Measurements from ENCODE around the gene TCAP.

The TCAP gene

DNA sequence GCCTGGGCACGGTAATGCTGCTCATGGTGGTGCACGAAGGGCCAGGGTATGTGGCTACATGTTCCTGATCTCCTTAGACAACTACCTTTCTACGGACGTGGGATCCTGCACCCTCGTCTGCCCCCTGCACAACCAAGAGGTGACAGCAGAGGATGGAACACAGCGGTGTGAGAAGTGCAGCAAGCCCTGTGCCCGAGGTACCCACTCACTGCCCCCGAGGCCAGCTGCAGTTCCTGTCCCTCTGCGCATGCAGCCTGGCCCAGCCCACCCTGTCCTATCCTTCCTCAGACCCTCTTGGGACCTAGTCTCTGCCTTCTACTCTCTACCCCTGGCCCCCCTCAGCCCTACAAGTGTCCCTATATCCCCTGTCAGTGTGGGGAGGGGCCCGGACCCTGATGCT lies 46.7 kb downstream of the TCAP start:
- H3K4me3 ChIP-seq (ENCODE audit: low read length, poor library complexity, severe bottlenecking) = no peak overlapping the region
- no peaks in the 10 kb centered on the region for H3K36me3 ChIP-seq (ENCODE audit: insufficient read depth, low read length)
- H2AFZ ChIP-seq (ENCODE audit: low read length) = no peak overlapping the region
- H3K9ac ChIP-seq (ENCODE audit: low read depth, low read length, poor library complexity, severe bottlenecking) = no peak overlapping the region
- no peaks in the 10 kb centered on the region for H4K20me1 ChIP-seq (ENCODE audit: insufficient read depth, low read length, poor library complexity, severe bottlenecking)
- TF ChIP-seq EZH2phosphoT487 (IDR thresholded peaks at IDR 0.05; ENCODE audit: borderline replicate concordance) = no peak
- TF ChIP-seq, protein P1, sequence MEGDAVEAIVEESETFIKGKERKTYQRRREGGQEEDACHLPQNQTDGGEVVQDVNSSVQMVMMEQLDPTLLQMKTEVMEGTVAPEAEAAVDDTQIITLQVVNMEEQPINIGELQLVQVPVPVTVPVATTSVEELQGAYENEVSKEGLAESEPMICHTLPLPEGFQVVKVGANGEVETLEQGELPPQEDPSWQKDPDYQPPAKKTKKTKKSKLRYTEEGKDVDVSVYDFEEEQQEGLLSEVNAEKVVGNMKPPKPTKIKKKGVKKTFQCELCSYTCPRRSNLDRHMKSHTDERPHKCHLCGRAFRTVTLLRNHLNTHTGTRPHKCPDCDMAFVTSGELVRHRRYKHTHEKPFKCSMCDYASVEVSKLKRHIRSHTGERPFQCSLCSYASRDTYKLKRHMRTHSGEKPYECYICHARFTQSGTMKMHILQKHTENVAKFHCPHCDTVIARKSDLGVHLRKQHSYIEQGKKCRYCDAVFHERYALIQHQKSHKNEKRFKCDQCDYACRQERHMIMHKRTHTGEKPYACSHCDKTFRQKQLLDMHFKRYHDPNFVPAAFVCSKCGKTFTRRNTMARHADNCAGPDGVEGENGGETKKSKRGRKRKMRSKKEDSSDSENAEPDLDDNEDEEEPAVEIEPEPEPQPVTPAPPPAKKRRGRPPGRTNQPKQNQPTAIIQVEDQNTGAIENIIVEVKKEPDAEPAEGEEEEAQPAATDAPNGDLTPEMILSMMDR (conservative IDR thresholded peaks at IDR 0.05; ENCODE audit: low read length) = no peak
- peaks cover 16% of the 10 kb centered on the region for H3K4me1 ChIP-seq (ENCODE audit: insufficient read depth, low read length, poor library complexity, severe bottlenecking)
- no peaks in the 10 kb centered on the region for H3K27me3 ChIP-seq (ENCODE audit: insufficient read depth, low read length, poor library complexity, severe bottlenecking)
- no peak overlapping the region for H3K4me2 ChIP-seq (ENCODE audit: low read depth, low read length, poor library complexity, severe bottlenecking)
- no peaks in the 10 kb centered on the region for H3K9me3 ChIP-seq (ENCODE audit: insufficient read depth, low read depth, low read length)
- no peaks in the 10 kb centered on the region for H3K9me2 ChIP-seq (replicated peaks; ENCODE audit: low read depth, low read length)
- H3F3A ChIP-seq (ENCODE audit: low read depth) = no peaks in the 10 kb centered on the region
- no peaks in the 10 kb centered on the region for H3K79me2 ChIP-seq (ENCODE audit: insufficient read depth, low read length)

DNA sequence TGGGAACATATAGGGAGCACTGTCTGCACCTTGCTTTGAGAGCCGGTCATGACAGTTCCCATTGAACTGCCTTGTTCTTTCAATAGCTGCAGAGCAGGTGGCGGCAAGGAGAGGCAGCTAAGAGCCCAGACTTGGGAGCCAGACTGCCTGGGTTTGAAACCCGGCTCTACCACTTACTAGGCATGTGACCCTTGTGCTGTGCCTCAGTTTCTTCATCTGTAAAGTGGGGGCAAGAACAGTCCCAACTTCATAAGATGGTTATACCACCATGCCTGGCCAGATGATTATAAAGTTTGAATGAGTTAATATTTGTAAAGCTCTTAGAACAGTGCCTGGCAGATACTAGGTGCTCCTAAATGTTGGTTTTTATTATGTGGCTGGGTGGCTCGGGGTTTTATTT lies 49.1 kb downstream of the TCAP start:
- no peak overlapping the region for H3K4me2 ChIP-seq (ENCODE audit: low read depth, low read length, poor library complexity, severe bottlenecking)
- H4K20me1 ChIP-seq (ENCODE audit: insufficient read depth, low read length, poor library complexity, severe bottlenecking) = no peaks in the 10 kb centered on the region
- H3K4me1 ChIP-seq (ENCODE audit: insufficient read depth, low read length, poor library complexity, severe bottlenecking) = peaks cover 5% of the 10 kb centered on the region
- no peak overlapping the region for H2AFZ ChIP-seq (ENCODE audit: low read length)
- no peaks in the 10 kb centered on the region for H3K36me3 ChIP-seq (ENCODE audit: insufficient read depth, low read length)
- no peaks in the 10 kb centered on the region for H3K9me2 ChIP-seq (replicated peaks; ENCODE audit: low read depth, low read length)
- no peaks in the 10 kb centered on the region for H3F3A ChIP-seq (ENCODE audit: low read depth)
- no peak overlapping the region for H3K9ac ChIP-seq (ENCODE audit: low read depth, low read length, poor library complexity, severe bottlenecking)
- no peaks in the 10 kb centered on the region for H3K79me2 ChIP-seq (ENCODE audit: insufficient read depth, low read length)
- H3K4me3 ChIP-seq (ENCODE audit: low read length, poor library complexity, severe bottlenecking) = no peak overlapping the region
- no peaks in the 10 kb centered on the region for H3K27me3 ChIP-seq (ENCODE audit: insufficient read depth, low read length, poor library complexity, severe bottlenecking)
- H3K9me3 ChIP-seq (ENCODE audit: insufficient read depth, low read depth, low read length) = no peaks in the 10 kb centered on the region
- no peak for TF ChIP-seq EZH2phosphoT487 (IDR thresholded peaks at IDR 0.05; ENCODE audit: borderline replicate concordance)

DNA sequence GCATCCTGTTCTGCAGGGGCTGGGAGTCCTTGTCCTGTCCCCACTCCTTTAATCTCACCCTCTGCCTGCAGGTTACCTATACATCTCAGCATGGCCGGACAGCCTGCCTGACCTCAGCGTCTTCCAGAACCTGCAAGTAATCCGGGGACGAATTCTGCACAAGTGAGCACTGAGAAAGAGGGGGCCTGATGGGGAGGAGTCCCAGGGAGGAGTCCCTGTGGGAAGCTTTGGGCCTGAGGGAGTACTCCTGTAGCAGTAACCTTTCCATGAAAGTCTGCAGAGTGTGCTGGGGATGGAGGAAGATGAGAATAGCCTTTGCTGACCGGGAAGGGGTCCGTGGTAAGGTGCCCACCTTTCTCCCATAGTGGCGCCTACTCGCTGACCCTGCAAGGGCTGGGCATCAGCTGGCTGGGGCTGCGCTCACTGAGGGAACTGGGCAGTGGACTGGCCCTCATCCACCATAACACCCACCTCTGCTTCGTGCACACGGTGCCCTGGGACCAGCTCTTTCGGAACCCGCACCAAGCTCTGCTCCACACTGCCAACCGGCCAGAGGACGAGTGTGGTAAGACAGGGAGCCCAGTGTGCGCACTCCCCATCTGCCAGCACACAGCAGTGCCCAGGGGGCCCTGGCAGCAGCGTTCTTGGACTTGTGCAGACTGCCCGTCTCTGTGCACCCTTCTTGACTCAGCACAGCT lies 50.4 kb downstream of the TCAP start:
- no peaks in the 10 kb centered on the region for H3K36me3 ChIP-seq (ENCODE audit: insufficient read depth, low read length)
- no peaks in the 10 kb centered on the region for H3K4me1 ChIP-seq (ENCODE audit: insufficient read depth, low read length, poor library complexity, severe bottlenecking)

More for the DNA sequence above, 50.4 kb downstream of the TCAP start:
- Histone ChIP-seq H3K79me2 (ENCODE audit: insufficient read depth, low read length) (no peaks in the 10 kb centered on the region), H3K9me3 (ENCODE audit: insufficient read depth, low read depth, low read length) (no peaks in the 10 kb centered on the region), H2AFZ (ENCODE audit: low read length) (no peak overlapping the region), H3K9ac (ENCODE audit: low read depth, low read length, poor library complexity, severe bottlenecking) (no peak overlapping the region), H3K27me3 (ENCODE audit: insufficient read depth, low read length, poor library complexity, severe bottlenecking) (no peaks in the 10 kb centered on the region), H3F3A (ENCODE audit: low read depth) (no peaks in the 10 kb centered on the region), H4K20me1 (ENCODE audit: insufficient read depth, low read length, poor library complexity, severe bottlenecking) (no peaks in the 10 kb centered on the region), H3K4me2 (ENCODE audit: low read depth, low read length, poor library complexity, severe bottlenecking) (no peak overlapping the region), H3K9me2 (replicated peaks; ENCODE audit: low read depth, low read length) (no peaks in the 10 kb centered on the region), H3K4me3 (ENCODE audit: low read length, poor library complexity, severe bottlenecking) (no peak overlapping the region)
- TF ChIP-seq, protein P1 (conservative IDR thresholded peaks at IDR 0.05; ENCODE audit: low read length) = no peak
- no peak for TF ChIP-seq EZH2phosphoT487 (IDR thresholded peaks at IDR 0.05; ENCODE audit: borderline replicate concordance)

All from Loucy (cell line).